Measurements from ENCODE around the gene AKT1S1. TPM values are rescaled to one million over a fixed set of nuclear protein-coding genes. Genes with fewer than 3 reads are reported as not detected.

Gene AKT1S1
- total RNA-seq, 2 donors from 2014 or later = 19.2 to 33.8 TPM

DNA sequence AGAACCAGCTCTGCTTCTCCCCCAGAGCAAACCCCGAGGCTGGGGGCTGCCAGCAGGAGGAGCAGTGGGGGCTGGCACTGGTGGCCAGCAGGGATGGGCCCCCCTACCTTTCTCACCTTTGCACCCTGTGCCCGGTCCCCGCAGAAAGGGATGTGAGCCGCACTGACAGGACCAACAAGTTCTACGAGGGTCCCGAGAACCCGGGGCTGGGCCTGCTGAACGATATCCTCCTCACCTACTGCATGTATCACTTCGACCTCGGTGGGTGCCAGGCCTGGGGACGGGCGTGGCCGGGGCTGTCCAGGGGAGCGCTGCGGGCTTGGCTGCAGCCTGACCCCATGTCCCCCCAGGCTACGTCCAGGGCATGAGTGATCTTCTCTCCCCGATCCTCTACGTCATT lies 7.0 kb upstream of the AKT1S1 start:
- Mint-ChIP-seq H3K4me1 (peaks cover 7% of the 10 kb centered on the region), H3K4me3 (no peak overlapping the region), H3K27ac (peak overlapping the region; percentile 49), H3K27me3 (no peaks in the 10 kb centered on the region), H3K36me3 (ENCODE audit: low read depth) (peaks cover 2% of the 10 kb centered on the region)
- H3K9me3 ChIP-seq (ENCODE audit: control insufficient read depth, low read length, poor library complexity, severe bottlenecking) = no peaks in the 10 kb centered on the region
- ATAC-seq (no peak), DNase-seq (no peak)

DNA sequence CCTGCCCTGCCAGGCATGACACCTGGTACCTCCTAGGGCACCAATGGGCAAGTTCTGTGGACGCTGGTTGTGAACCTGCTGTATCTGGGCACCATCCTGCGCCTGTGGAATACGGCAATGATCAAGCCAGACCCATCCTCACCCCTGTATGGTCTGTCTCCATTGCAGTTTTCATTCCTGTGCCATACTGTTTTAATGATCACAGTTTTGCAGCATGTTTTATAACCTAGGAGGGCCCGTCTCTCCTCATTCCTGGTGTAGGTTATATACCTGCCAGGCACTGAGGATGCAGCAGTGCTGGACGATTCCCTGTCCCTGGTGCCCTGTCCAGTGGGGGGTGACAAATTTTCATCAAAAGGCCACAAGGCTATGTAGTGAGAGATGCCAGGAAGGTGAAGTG lies 5.9 kb upstream of the AKT1S1 start:
- ATAC-seq = no peak
- peak overlapping the region; percentile 88 for H3K27ac Mint-ChIP-seq
- H3K27me3 Mint-ChIP-seq = no peaks in the 10 kb centered on the region
- peak overlapping the region; percentile 65 for H3K4me3 Mint-ChIP-seq
- H3K36me3 Mint-ChIP-seq (ENCODE audit: low read depth) = peaks cover 2% of the 10 kb centered on the region
- DNase-seq = no peak
- H3K4me1 Mint-ChIP-seq = peaks cover 8% of the 10 kb centered on the region
- no peaks in the 10 kb centered on the region for H3K9me3 ChIP-seq (ENCODE audit: control insufficient read depth, low read length, poor library complexity, severe bottlenecking)

DNA sequence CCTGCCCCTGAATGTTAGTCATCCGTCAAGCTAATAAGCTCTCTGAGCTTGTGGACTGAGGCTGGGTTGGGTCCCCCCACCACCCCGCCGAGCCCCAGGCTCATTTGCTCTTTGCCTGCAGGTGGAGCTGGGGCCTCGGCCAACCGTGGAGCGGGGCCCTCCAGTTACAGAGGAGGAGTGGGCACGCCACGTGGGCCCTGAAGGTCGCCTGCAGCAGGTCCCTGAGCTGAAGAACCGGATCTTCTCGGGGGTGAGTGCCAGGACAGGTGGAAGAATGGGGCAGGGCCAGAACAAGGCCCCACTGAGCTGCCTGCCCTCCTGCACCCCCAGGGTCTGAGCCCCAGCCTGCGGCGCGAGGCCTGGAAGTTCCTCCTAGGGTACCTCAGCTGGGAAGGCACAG lies 5.5 kb upstream of the AKT1S1 start:
- Mint-ChIP-seq H3K4me1 (peaks cover 11% of the 10 kb centered on the region), H3K27ac (peak overlapping the region; percentile 88), H3K36me3 (ENCODE audit: low read depth) (peaks cover 5% of the 10 kb centered on the region), H3K27me3 (no peaks in the 10 kb centered on the region), H3K4me3 (no peak overlapping the region)
- ATAC-seq = no peak
- no peaks in the 10 kb centered on the region for H3K9me3 ChIP-seq (ENCODE audit: control insufficient read depth, low read length, poor library complexity, severe bottlenecking)
- DNase-seq = no peak

DNA sequence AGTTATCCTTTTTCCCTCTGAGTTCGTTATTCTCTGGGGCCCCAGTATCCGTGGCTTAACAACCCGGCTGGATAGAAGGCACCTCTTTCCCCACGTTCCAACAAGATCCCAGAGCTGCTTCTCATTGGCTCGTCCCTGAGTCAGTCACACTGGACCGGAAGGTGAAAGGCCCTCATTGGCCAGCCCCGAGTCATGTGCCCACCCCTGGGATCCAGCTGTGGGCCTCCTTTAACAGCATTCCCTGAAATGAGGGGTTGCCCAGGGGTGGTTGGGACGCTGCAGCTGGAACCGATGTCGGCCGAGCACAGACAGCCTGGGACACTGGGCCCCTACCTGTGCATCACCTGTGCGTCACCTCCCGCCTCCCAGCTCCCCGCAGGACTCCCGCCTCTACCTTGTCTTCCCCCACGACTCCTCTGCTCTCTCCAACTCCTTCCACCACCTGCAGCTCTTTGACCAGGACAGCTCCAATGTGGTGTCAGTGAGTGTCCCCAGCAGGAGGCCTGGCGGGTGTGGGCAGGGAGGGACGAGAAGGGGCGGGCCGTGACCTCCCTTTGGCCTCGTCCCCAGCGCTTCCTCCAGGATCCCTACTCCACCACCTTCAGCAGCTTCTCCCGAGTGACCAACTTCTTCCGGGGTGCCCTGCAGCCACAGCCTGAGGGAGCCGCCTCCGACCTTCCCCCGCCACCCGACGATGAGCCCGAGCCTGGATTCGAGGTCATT lies 4.7 kb upstream of the AKT1S1 start:
- Mint-ChIP-seq H3K36me3 (ENCODE audit: low read depth) (peaks cover 5% of the 10 kb centered on the region), H3K4me1 (peaks cover 11% of the 10 kb centered on the region), H3K4me3 (peak overlapping the region; percentile 58), H3K27me3 (no peaks in the 10 kb centered on the region), H3K27ac (peak overlapping the region; percentile 88)
- no peak for DNase-seq
- no peak for ATAC-seq
- H3K9me3 ChIP-seq (ENCODE audit: control insufficient read depth, low read length, poor library complexity, severe bottlenecking) = no peaks in the 10 kb centered on the region

DNA sequence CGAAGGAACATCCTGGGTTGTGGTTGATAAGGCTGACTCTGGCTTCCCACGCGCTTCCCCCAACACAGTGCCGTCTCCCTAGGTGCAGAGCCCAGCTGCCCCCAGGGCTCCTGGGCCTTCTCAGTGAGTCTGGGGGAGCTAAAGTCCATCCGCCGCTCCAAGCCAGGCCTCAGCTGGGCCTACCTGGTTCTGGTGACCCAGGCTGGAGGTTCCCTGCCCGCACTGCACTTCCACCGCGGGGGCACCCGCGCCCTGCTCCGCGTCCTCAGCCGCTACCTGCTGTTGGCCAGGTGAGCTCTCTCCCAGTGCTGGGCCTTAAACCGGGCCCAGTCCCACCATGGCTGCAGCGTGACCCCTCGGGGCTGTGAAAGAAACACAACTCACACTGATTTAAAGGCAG lies 4.0 kb upstream of the AKT1S1 start:
- DNase-seq = no peak
- H3K9me3 ChIP-seq (ENCODE audit: control insufficient read depth, low read length, poor library complexity, severe bottlenecking) = no peaks in the 10 kb centered on the region
- Mint-ChIP-seq H3K4me1 (peaks cover 11% of the 10 kb centered on the region), H3K4me3 (peak overlapping the region; percentile 16), H3K27me3 (no peaks in the 10 kb centered on the region), H3K36me3 (ENCODE audit: low read depth) (peaks cover 5% of the 10 kb centered on the region), H3K27ac (peak overlapping the region; percentile 88)
- no peak for ATAC-seq

DNA sequence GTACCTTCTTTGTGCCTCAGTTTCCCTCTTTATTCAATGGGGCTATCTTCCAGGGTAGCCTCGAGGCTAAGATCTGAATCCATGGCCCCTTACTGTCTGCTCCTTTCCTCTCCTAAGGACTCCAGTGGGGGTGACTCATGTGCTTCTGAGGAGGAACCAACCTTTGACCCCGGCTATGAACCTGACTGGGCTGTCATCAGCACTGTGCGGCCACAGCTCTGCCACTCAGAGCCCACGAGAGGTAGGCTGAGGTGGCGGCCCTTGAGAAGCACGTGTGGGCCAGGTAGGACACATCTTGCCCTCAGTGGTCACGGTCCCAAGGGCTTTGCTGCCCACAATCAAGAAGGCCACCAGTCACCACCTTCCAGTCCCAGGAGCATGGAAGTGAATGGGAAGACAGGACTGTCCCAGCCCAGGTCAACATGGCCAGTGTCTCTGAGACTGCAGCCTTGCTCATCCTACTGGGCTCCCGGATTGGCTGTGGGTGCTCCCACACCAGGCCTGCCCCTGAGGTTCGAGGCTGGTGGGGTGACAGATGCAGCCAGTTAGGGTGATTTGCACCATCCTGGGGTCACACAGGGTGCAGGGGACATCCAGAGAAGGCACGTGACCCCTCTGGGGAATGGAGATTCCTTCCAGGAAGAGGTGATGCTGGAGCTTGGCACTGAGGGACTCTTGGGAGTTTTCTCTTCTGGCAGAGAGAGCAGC lies 3.2 kb upstream of the AKT1S1 start:
- H3K9me3 ChIP-seq (ENCODE audit: control insufficient read depth, low read length, poor library complexity, severe bottlenecking) = no peaks in the 10 kb centered on the region
- H3K4me3 Mint-ChIP-seq = peak overlapping the region; percentile 25
- no peak overlapping the region for H3K27ac Mint-ChIP-seq
- peaks cover 18% of the 10 kb centered on the region for H3K4me1 Mint-ChIP-seq
- ATAC-seq (no peak), DNase-seq (no peak)
- peaks cover 3% of the 10 kb centered on the region for H3K36me3 Mint-ChIP-seq (ENCODE audit: low read depth)
- no peaks in the 10 kb centered on the region for H3K27me3 Mint-ChIP-seq

DNA sequence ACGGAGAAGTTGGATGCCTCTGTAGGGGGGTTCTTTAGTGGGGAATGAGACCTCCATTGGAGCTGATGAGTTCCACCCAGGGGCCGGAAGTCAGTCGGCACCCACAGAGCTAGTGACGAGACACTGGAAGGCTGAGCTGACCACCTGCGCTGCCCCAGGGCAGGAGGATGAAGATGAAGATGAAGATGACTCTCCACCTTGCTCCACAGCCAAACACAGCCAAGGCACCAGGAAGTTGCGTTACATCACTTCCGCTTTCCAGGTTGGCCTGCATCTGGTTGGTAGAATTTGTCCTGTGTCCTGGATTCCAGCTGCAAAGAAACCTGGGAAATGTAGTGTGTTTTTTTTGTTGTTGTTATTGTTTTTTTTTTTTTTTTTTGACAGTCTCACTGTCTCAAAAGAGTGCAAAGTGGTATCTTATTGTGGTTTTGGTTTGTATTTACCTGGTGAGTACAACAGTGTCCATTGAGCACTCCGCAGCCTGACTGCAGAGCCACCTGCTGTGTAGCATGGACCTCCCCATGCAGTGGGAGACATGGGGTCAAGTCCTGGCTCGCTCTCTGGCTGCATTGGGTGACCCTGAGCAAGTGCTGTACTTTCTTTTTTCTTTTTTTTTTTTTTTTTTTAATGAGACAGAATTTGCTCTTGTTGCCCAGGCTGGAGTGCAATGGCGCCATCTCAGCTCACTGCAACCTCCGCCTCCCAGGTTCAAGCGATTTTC lies 2.2 kb upstream of the AKT1S1 start:
- Mint-ChIP-seq H3K36me3 (ENCODE audit: low read depth) (peaks cover 3% of the 10 kb centered on the region), H3K27ac (no peak overlapping the region), H3K27me3 (no peaks in the 10 kb centered on the region), H3K4me1 (peaks cover 22% of the 10 kb centered on the region), H3K4me3 (peak overlapping the region; percentile 47)
- ATAC-seq (no peak), DNase-seq (no peak)
- no peaks in the 10 kb centered on the region for H3K9me3 ChIP-seq (ENCODE audit: control insufficient read depth, low read length, poor library complexity, severe bottlenecking)

DNA sequence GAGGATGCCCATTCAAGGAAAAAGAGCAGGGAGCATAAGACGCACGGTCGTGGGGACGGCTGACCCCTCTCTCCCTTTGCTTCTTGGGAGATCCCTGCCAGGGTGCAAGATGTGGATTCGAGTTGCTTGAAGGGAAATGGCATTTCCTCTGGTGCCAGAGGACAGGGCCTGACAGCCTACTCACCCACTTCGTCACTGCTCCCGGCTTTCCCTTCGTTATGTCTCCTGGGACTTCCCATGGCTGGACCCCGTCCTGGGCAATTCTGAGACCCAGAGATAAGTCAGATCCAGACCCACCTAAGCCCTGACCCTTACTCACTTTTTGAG lies 1.6 kb upstream of the AKT1S1 start:
- H3K27ac Mint-ChIP-seq = no peak overlapping the region
- H3K4me1 Mint-ChIP-seq = peaks cover 22% of the 10 kb centered on the region
- no peaks in the 10 kb centered on the region for H3K9me3 ChIP-seq (ENCODE audit: control insufficient read depth, low read length, poor library complexity, severe bottlenecking)
- ATAC-seq = no peak
- peaks cover 3% of the 10 kb centered on the region for H3K36me3 Mint-ChIP-seq (ENCODE audit: low read depth)
- no peaks in the 10 kb centered on the region for H3K27me3 Mint-ChIP-seq
- no peak for DNase-seq
- no peak overlapping the region for H3K4me3 Mint-ChIP-seq

DNA sequence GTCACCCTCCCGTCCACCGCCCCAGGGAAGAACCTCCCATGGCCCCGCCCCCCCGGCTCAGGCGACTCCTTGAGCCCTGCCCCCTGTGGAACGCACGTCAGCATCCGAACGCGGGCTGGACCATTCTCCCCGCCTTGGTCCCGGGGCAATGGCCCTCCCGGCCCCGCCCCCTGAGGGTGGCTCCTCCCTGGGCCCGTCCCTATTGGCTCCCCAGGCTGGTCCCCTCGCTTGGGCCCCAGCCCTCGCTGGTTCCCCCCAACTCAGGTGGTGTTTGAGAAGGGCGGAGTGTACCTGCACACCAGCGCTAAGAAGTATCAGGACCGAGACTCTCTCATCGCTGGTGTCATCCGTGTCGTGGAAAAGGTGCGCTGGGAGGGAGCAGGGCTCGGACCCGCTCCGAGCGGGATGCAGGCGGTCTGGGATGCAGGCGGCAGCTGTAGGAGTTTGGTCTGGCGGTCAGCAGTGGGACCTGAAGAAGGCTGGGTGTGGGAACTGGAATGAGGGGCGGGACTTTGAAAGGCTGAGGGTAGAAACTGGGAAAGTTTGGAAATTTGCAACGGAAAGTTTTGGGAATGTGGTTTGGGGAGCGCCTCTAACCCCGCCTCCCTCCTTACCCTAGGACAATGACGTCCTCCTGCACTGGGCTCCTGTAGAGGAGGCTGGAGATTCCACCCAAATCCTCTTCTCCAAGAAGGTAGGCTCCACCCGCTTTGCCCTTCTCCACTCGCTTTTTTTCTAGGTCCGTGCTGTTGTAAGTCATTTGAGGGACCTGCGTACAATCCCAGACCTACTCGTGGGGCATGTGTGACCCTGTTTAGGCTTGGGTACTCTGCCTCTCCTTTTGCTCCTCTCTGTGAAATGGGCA lies 956 bp upstream of the AKT1S1 start:
- peaks cover 24% of the 10 kb centered on the region for H3K4me1 Mint-ChIP-seq
- H3K27ac Mint-ChIP-seq = no peak overlapping the region
- H3K27me3 Mint-ChIP-seq = no peaks in the 10 kb centered on the region
- peak; percentile 68 for ATAC-seq
- no peak overlapping the region for H3K4me3 Mint-ChIP-seq
- peaks cover 3% of the 10 kb centered on the region for H3K36me3 Mint-ChIP-seq (ENCODE audit: low read depth)
- H3K9me3 ChIP-seq (ENCODE audit: control insufficient read depth, low read length, poor library complexity, severe bottlenecking) = no peaks in the 10 kb centered on the region
- DNase-seq = peak; percentile 98 to 99 (median 98)

DNA sequence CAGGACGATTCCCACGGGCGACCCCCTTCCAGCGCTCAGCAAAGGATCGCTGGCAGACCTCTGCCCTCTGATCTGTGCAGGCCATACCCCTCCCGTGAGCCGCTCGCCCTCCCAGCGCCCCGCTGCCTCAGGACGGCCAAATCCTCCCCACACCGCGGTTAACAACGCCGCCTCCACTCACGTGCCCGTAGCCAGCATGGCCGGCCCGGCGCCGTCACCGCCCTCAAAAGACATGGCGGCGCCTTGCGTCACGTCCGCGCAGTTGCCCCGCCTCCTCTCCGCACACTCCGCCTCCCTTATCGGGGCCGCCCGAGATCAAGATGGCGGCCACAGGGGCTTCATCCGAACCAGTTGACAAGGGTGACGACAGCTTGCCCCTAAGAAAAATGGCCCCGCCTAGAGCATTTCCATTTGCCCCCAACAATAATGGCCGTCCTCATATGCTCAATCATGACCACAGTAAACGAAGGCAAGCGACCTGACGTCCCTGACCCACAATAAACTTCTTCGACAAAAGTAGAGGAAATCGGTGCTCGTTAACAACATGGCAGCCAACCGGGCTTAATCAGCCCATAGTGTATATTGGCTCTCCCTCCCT lies 634 bp downstream of the AKT1S1 start:
- DNase-seq (peak; percentile 95 to 98 (median 95)), ATAC-seq (peak; percentile 63)
- no peaks in the 10 kb centered on the region for H3K27me3 Mint-ChIP-seq
- no peaks in the 10 kb centered on the region for H3K9me3 ChIP-seq (ENCODE audit: control insufficient read depth, low read length, poor library complexity, severe bottlenecking)
- peaks cover 3% of the 10 kb centered on the region for H3K36me3 Mint-ChIP-seq (ENCODE audit: low read depth)
- H3K4me1 Mint-ChIP-seq = peaks cover 26% of the 10 kb centered on the region
- no peak overlapping the region for H3K4me3 Mint-ChIP-seq
- H3K27ac Mint-ChIP-seq = no peak overlapping the region

DNA sequence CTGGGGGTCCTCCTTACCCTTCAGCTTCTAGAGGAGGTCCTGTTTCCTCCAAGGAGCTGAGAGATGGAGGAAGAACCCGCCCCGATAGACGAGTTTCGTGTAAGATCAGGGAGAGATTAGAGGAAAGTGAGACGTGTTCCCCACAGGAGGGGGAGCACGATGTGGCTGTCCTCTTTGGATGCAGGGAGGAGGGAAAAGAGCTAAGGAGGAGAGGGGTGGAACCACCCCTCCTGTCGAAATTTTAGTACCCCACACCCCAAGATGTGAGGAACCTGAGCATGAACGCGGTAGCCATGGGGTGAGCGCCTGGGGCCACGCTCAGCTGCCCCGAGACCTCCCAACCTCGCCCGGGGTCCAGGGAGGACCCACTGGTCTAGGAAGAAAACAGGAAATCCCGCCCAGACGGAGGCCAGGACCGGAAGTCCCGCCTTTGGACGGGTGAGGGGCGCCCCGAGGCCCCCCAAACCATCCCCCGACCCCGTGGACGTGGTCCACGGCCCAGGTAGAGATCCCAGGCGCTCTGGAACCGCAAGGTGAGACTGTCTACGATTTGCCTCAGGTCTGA lies 1.2 kb downstream of the AKT1S1 start:
- ATAC-seq (no peak), DNase-seq (peak; percentile 34 to 52 (median 41))
- Mint-ChIP-seq H3K4me3 (no peak overlapping the region), H3K4me1 (peaks cover 25% of the 10 kb centered on the region), H3K27ac (no peak overlapping the region), H3K27me3 (no peaks in the 10 kb centered on the region), H3K36me3 (ENCODE audit: low read depth) (peaks cover 3% of the 10 kb centered on the region)
- H3K9me3 ChIP-seq (ENCODE audit: control insufficient read depth, low read length, poor library complexity, severe bottlenecking) = no peaks in the 10 kb centered on the region

DNA sequence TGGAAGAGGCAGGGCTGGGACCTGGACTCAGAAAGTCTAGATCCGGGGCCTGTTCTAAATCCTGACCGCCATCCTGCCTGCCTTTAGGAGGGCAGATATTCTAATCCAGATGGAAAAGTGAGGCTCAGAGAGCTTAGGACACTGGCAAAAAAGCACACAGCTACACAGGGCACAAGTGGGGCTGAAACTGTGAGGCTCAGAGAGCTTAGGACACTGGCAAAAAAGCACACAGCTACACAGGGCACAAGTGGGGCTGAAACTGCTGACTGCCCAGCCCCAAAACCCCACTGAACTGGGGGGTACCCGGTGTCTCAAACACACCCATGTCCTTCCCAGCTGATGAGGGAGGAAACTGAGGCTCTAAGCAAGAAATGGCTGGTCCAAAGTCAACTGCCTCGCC lies 2.0 kb downstream of the AKT1S1 start:
- H3K27me3 Mint-ChIP-seq = no peaks in the 10 kb centered on the region
- DNase-seq (no peak), ATAC-seq (no peak)
- H3K27ac Mint-ChIP-seq = no peak overlapping the region
- peaks cover 23% of the 10 kb centered on the region for H3K4me1 Mint-ChIP-seq
- H3K4me3 Mint-ChIP-seq = no peak overlapping the region
- no peaks in the 10 kb centered on the region for H3K9me3 ChIP-seq (ENCODE audit: control insufficient read depth, low read length, poor library complexity, severe bottlenecking)
- peaks cover 3% of the 10 kb centered on the region for H3K36me3 Mint-ChIP-seq (ENCODE audit: low read depth)
